Right lobe of liver (tissue), 4 donors: ENCODE measurements around the gene RAP1GAP.

Source experiments
- POLR2A ChIP-seq: fragments of 450-650 bp; IDR thresholded peaks from one replicate; pipeline ENCODE4 v1.6.1; 2017; ENCODE audit warnings: antibody characterized with exemption, mild to moderate bottlenecking
- TF ChIP-seq, protein P1 (sequence below), 4 donors: fragments of 200-600 bp in 3 of 4; fragments of 450-650 bp in 1 of 4; IDR thresholded peaks; one replicate each; pipeline versions ENCODE4 v1.5.1 to v1.8.0; 2016 to 2022; ENCODE audit warnings: antibody characterized with exemption in 4 of 4, mild to moderate bottlenecking in 2 of 4
- donor health status: DM: no; HTN: no; CAD: no.
- donor health status: DM: no; HTN: no; CAD: no.
- donor health status: DM: no; HTN: yes; CAD: no.

DNA sequence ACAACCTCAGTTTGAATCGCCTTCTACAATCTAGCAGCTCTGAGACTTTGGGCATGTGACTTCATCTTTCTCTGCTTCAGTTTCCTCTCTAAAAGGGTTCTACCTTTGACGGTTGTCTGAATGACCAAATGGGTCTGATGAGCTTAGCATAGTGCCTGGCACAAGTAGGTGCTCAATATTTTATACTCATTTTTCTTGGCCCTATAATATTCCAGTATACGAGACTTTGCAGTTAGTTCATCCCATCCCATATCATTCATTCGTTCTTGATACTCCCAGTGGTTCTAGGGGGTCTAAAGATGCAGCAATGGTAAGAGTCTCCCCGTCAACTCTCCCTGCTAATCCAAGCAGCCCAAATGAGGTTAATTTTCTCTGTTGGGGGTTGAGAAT, 92.4 kb downstream of the RAP1GAP start:
- TF ChIP-seq, protein P1, sequence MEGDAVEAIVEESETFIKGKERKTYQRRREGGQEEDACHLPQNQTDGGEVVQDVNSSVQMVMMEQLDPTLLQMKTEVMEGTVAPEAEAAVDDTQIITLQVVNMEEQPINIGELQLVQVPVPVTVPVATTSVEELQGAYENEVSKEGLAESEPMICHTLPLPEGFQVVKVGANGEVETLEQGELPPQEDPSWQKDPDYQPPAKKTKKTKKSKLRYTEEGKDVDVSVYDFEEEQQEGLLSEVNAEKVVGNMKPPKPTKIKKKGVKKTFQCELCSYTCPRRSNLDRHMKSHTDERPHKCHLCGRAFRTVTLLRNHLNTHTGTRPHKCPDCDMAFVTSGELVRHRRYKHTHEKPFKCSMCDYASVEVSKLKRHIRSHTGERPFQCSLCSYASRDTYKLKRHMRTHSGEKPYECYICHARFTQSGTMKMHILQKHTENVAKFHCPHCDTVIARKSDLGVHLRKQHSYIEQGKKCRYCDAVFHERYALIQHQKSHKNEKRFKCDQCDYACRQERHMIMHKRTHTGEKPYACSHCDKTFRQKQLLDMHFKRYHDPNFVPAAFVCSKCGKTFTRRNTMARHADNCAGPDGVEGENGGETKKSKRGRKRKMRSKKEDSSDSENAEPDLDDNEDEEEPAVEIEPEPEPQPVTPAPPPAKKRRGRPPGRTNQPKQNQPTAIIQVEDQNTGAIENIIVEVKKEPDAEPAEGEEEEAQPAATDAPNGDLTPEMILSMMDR (IDR thresholded peaks at IDR 0.05): no peak
- no peak for TF ChIP-seq POLR2A
